Neural cell (in vitro differentiated cells): ENCODE measurements around the gene MRC2.

Source experiments
- RAD21 ChIP-seq: fragments of 450-650 bp; conservative IDR thresholded peaks from 2 replicates; pipeline ENCODE4 v1.6.1; 2014; ENCODE audit warnings: antibody characterized with exemption, mild to moderate bottlenecking, moderate library complexity
- SMC3 ChIP-seq: fragments of 450-650 bp; conservative IDR thresholded peaks from 2 replicates; pipeline ENCODE4 v1.6.1; 2014; ENCODE audit warnings: antibody characterized with exemption, mild to moderate bottlenecking, moderate library complexity; ENCODE audit not compliant: poor library complexity
- TF ChIP-seq, protein P1 (sequence below): fragments of 450-650 bp; IDR thresholded peaks from 2 replicates; pipeline ENCODE4 v1.5.1; 2014; ENCODE audit warnings: antibody characterized with exemption, mild to moderate bottlenecking, moderate library complexity; ENCODE audit not compliant: poor library complexity, severe bottlenecking

DNA sequence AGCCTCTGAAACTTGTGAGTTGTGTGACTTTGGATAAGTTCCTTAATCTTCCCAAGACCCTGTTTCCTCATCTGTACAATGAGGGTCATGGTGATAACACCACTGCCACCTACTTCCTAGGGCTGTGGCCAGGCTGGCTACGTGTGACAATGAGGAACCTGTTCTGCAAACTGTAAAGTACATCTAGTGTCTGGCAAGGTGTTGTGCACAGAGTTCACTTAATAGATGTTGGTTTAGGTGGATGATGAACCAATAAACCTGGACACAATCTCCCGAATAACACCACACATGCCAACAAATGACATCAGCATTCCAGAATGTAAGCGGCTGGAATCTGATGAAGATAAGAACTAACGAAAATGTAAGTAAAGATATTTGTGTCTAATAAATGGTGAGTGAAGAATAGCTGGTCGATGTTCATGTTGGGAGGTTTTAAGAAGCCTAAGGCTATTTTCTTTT is 98.3 kb downstream of the MRC2 start:
- TF ChIP-seq, protein P1, sequence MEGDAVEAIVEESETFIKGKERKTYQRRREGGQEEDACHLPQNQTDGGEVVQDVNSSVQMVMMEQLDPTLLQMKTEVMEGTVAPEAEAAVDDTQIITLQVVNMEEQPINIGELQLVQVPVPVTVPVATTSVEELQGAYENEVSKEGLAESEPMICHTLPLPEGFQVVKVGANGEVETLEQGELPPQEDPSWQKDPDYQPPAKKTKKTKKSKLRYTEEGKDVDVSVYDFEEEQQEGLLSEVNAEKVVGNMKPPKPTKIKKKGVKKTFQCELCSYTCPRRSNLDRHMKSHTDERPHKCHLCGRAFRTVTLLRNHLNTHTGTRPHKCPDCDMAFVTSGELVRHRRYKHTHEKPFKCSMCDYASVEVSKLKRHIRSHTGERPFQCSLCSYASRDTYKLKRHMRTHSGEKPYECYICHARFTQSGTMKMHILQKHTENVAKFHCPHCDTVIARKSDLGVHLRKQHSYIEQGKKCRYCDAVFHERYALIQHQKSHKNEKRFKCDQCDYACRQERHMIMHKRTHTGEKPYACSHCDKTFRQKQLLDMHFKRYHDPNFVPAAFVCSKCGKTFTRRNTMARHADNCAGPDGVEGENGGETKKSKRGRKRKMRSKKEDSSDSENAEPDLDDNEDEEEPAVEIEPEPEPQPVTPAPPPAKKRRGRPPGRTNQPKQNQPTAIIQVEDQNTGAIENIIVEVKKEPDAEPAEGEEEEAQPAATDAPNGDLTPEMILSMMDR = no peak
- TF ChIP-seq SMC3 (no peak), RAD21 (no peak)
